ENCODE measurements around the gene DGCR2. TPM values are rescaled to one million over a fixed set of nuclear protein-coding genes. Genes with fewer than 3 reads are reported as not detected.

Gene DGCR2
- total and polyA plus RNA-seq, 10 of the 15 experiments (the other 5 are each of a cell fraction or from before 2014, with no cell fraction given), result 0.19 to 28.4 (median 16.0) TPM

DNA sequence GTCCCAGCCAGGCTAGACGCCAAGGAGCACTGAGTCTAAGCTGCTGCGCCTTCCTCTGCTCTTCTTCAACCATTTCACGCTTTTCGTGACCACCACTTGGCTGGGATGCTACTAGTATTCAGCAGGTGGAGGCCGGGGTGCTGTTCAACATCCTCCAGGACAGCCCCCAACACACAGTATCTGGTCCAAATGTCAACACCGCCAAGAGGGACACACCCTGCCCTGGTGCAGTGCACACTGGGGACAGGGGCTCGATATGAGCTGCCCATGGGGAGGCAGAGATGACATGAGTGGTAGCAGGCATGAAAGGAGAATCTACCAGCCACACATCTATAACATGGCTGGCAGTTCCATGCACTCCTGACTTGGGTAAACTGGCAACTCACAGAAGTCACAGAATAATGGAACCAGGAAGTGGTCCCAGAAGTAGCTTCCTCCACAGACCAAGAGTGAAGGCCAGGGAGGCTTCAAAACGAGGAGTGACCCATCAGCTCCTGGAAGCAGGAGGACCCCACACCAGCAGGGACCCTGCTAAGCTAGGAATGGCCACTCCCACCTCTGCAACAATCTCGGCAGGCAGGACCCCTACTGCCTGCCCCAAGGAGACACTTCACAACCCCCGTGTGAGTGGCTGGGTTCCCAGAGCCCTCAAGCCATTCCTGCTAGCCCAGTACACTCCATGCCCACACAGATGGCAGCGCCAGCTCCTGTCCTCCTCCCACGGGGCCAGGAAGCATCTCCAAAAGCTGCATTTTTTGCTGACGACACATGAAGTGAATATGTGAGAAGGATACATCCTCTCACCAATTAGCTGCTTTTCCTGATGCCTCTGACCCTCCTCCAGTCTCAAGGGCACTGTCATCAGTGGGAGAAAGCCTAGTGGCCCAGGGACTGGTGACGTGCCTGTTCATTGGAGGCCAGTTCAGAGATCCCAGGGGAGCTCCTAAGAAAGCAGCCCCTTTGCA is 78.8 kb downstream of the DGCR2 start:
- no TSS peak for BruUV-seq (replicated peaks)
- no peak for ATAC-seq
- SMC1A ChIA-PET (ENCODE audit: uncharacterized antibody, unreplicated experiment), result interaction anchor here (2.0 kb wide), 1 partner anchor 67 kb away, joined by 4 read pairs; no protein-coding TSS in a partner anchor
- intact Hi-C loops (cut with micrococcal nuclease; ENCODE audit: unreplicated experiment) (no loop called here), in situ Hi-C loops (cut with MboI) (no loop called here)
- H3K4me2 ChIP-seq (ENCODE audit: control insufficient read depth, insufficient read depth), result no peak overlapping the region
- CTCF ChIA-PET, result interaction anchor here (1.4 kb wide), 1 partner anchor 78 kb away, joined by 3 read pairs; no protein-coding TSS in a partner anchor
- H3K4me1 ChIP-seq (ENCODE audit: control insufficient read depth, insufficient read depth, low read length), result no peaks in the 10 kb centered on the region
- no peak overlapping the region for H3K4me3 ChIP-seq
- POLR2A ChIA-PET, result no interaction called here
- no peaks in the 10 kb centered on the region for H3K9me3 ChIP-seq (replicated peaks; ENCODE audit: control insufficient read depth, insufficient read depth, low read length)
- H4K20me1 ChIP-seq (ENCODE audit: control insufficient read depth, insufficient read depth), result no peaks in the 10 kb centered on the region
- no peak for FAIRE-seq
- no peaks in the 10 kb centered on the region for H3K27me3 ChIP-seq (replicated peaks in 1 of 2; ENCODE audit: control insufficient read depth in 2 of 2, insufficient read depth in 2 of 2, low read length in 1 of 2)
- H3K9ac ChIP-seq (ENCODE audit: control insufficient read depth, insufficient read depth, low read length), result no peak overlapping the region
- H3K36me3 ChIP-seq (ENCODE audit: control insufficient read depth in 2 of 2, insufficient read depth in 2 of 2, low read length in 1 of 2), result peaks cover 21 to 30% of the 10 kb centered on the region in 2 experiments
- DNase-seq (ENCODE audit: low read depth, low spot score), result no peak
- no peak for TF ChIP-seq KAT2A (conservative IDR thresholded peaks at IDR 0.05; ENCODE audit: control insufficient read depth, low read depth, low read length)
- TF ChIP-seq NR2C2 (IDR thresholded peaks at IDR 0.05; ENCODE audit: borderline replicate concordance, control insufficient read depth, insufficient read length, low read depth), result no peak
- TF ChIP-seq, protein P1, sequence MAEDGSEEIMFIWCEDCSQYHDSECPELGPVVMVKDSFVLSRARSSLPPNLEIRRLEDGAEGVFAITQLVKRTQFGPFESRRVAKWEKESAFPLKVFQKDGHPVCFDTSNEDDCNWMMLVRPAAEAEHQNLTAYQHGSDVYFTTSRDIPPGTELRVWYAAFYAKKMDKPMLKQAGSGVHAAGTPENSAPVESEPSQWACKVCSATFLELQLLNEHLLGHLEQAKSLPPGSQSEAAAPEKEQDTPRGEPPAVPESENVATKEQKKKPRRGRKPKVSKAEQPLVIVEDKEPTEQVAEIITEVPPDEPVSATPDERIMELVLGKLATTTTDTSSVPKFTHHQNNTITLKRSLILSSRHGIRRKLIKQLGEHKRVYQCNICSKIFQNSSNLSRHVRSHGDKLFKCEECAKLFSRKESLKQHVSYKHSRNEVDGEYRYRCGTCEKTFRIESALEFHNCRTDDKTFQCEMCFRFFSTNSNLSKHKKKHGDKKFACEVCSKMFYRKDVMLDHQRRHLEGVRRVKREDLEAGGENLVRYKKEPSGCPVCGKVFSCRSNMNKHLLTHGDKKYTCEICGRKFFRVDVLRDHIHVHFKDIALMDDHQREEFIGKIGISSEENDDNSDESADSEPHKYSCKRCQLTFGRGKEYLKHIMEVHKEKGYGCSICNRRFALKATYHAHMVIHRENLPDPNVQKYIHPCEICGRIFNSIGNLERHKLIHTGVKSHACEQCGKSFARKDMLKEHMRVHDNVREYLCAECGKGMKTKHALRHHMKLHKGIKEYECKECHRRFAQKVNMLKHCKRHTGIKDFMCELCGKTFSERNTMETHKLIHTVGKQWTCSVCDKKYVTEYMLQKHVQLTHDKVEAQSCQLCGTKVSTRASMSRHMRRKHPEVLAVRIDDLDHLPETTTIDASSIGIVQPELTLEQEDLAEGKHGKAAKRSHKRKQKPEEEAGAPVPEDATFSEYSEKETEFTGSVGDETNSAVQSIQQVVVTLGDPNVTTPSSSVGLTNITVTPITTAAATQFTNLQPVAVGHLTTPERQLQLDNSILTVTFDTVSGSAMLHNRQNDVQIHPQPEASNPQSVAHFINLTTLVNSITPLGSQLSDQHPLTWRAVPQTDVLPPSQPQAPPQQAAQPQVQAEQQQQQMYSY (CRISPR knock-in tag; IDR thresholded peaks at IDR 0.05), result no peak
- TF ChIP-seq TCF12 (IDR thresholded peaks at IDR 0.05; ENCODE audit: low read depth, low read length), result no peak
- TF ChIP-seq SP1 (IDR thresholded peaks at IDR 0.05; ENCODE audit: low read depth, low read length), result no peak
- no peak for TF ChIP-seq RAD21 (IDR thresholded peaks at IDR 0.05; ENCODE audit: insufficient read depth, low read depth, low read length)
- TF ChIP-seq MTA3 (IDR thresholded peaks at IDR 0.05; ENCODE audit: borderline replicate concordance, low read length), result no peak
- TF ChIP-seq RUNX3 (IDR thresholded peaks at IDR 0.05; ENCODE audit: low read length), result no peak
- no peak overlapping the region for H3K27ac ChIP-seq (ENCODE audit: control insufficient read depth, insufficient read depth)
- no peaks in the 10 kb centered on the region for H3K79me2 ChIP-seq (ENCODE audit: control insufficient read depth, insufficient read depth, low read length)
- H2AFZ ChIP-seq (ENCODE audit: control insufficient read depth, low read depth, low read length), result no peak overlapping the region
- RAD21 ChIA-PET (ENCODE audit: unreplicated experiment), result no interaction called here
- WGBS (ENCODE audit: insufficient coverage, insufficient replicate concordance, low lambda C conversion rate, missing lambda C conversion rate), result 82% methylated on average over 14 of the region's 14 CpGs
